HG02610 (cell line): ENCODE data around the gene COLEC12.
A peak's percentile ranks its signal among the peaks of the same experiment; 100 is the strongest.
"Not testable (repeated sequence)": the region's sequence is repeated elsewhere in the genome, so short reads cannot be mapped to it uniquely, and the experiment has no call there.

Experiments used
- ATAC-seq: cut with Tn5 transposase; IDR thresholded peaks from one replicate; pipeline ENCODE4 v1.9.1; 2021; ENCODE audit warnings: mild to moderate bottlenecking, moderate library complexity; ENCODE audit not compliant: unreplicated experiment

COLEC12 gene

GRCh38 chr18:297936-298335, 202.6 kb downstream of the COLEC12 start:
- no peak for ATAC-seq

- no peak for ATAC-seq
Observed at GRCh38 chr18:295756-296490, 204.6 kb downstream of the COLEC12 start.

- ATAC-seq: no peak
Observed at GRCh38 chr18:294566-294965, 205.9 kb downstream of the COLEC12 start.

GRCh38 chr18:293536-293935, 207.0 kb downstream of the COLEC12 start:
- no peak for ATAC-seq

GRCh38 chr18:292271-292670, 208.2 kb downstream of the COLEC12 start:
- ATAC-seq: no peak

GRCh38 chr18:289970-290369, 210.5 kb downstream of the COLEC12 start:
- ATAC-seq: not testable (repeated sequence)

GRCh38 chr18:289026-289425, 211.5 kb downstream of the COLEC12 start:
- ATAC-seq: no peak

- ATAC-seq: no peak
Observed at GRCh38 chr18:286515-287310, 213.8 kb downstream of the COLEC12 start.

GRCh38 chr18:285817-286216, 214.7 kb downstream of the COLEC12 start:
- no peak for ATAC-seq

GRCh38 chr18:275486-275885, 225.0 kb downstream of the COLEC12 start:
- ATAC-seq: no peak

- no peak for ATAC-seq
Observed at GRCh38 chr18:274313-274712, 226.2 kb downstream of the COLEC12 start.

GRCh38 chr18:273525-273924, 227.0 kb downstream of the COLEC12 start:
- no peak for ATAC-seq

GRCh38 chr18:272650-273049, 227.9 kb downstream of the COLEC12 start:
- ATAC-seq: no peak

GRCh38 chr18:269480-270095, 230.9 kb downstream of the COLEC12 start:
- no peak for ATAC-seq

- peak; percentile 86 for ATAC-seq
Observed at GRCh38 chr18:267688-268552, 232.6 kb downstream of the COLEC12 start, which contains the start of gene THOC1. Gene THOC1 (minus strand): TSS chr18:268047. CDS start chr18:268019, 28 bp downstream.

GRCh38 chr18:267380-267687, 233.2 kb downstream of the COLEC12 start:
- ATAC-seq: no peak
